SU-DHL-6 (cell line): ENCODE results near the gene TTC39C.

ENCODE experiments used
- CTCF ChIP-seq: fragments of 200-600 bp; sonication (generic); IDR thresholded peaks from one replicate; pipeline ENCODE4 v1.5.1; 2017; ENCODE audit warnings: antibody characterized with exemption, mild to moderate bottlenecking, low read length, moderate library complexity; ENCODE audit not compliant: insufficient read depth, poor library complexity, severe bottlenecking
- EZH2phosphoT487 ChIP-seq: fragments of 200-600 bp; sonication (generic), shearing (Covaris generic); conservative IDR thresholded peaks from 2 replicates; pipeline ENCODE4 v1.6.1; 2018; ENCODE audit warnings: mild to moderate bottlenecking, antibody characterized with exemption, low read length, moderate library complexity, mixed read lengths

GRCh38 chr18:24127735-24128134 is 113.2 kb downstream of the TTC39C start:
- TF ChIP-seq CTCF (no peak), EZH2phosphoT487 (no peak)
